H7 (cell line): ENCODE measurements around the gene COX5B. TPM values are rescaled to one million over a fixed set of nuclear protein-coding genes. Genes with fewer than 3 reads are reported as not detected.
"Not testable (repeated sequence)": the region's sequence is repeated elsewhere in the genome, so short reads cannot be mapped to it uniquely, and the experiment has no call there.

Experiments used
- DNase-seq: peaks from one replicate; pipeline ENCODE4 v3.0.0; 2012
- H3K27me3 ChIP-seq: 2 replicates; pipeline ENCODE4 v1.6.0; 2011; ENCODE audit warnings: mild to moderate bottlenecking, low read length; ENCODE audit not compliant: control insufficient read depth, insufficient read depth
- H3K36me3 ChIP-seq: replicated peaks from 2 replicates; pipeline ENCODE4 v1.5.1; 2011; ENCODE audit warnings: low read length; ENCODE audit not compliant: control insufficient read depth, insufficient read depth
- H3K4me3 ChIP-seq: 2 replicates; pipeline ENCODE4 v1.5.1; 2011; ENCODE audit warnings: low read depth, mild to moderate bottlenecking, control low read depth, low read length, moderate library complexity; ENCODE audit not compliant: insufficient read depth
- total RNA-seq: library from RNA; depleted of rRNA; stranded (reverse); fragments of >200 nt; shearing (Covaris generic); gene quantifications from 2 replicates; pipeline ENCODE4 v1.2.3, GENCODE V29; 2014; rRNA removed

COX5B gene
- total RNA-seq = 312 and 347 TPM in 2 replicates

GRCh38 chr2:97645695-97646629, at the start of gene COX5B:
Gene COX5B (plus strand): TSS chr2:97646062. CDS start chr2:97646087, 25 bp downstream.
- Histone ChIP-seq H3K27me3 (no peaks in the 10 kb centered on the region), H3K4me3 (peak within 1 kb of the TSS; percentile 97), H3K36me3 (peaks cover 16% of the 10 kb centered on the region)
- DNase-seq = peak; percentile 98

GRCh38 chr2:97596180-97596579, 49.7 kb upstream of the COX5B start:
- H3K27me3 ChIP-seq, DNase-seq, H3K4me3 ChIP-seq, H3K36me3 ChIP-seq: not testable (repeated sequence)

GRCh38 chr2:97601537-97601936, 44.3 kb upstream of the COX5B start:
- not testable (repeated sequence) for H3K4me3 ChIP-seq, DNase-seq, H3K36me3 ChIP-seq, H3K27me3 ChIP-seq

GRCh38 chr2:97605109-97605508, 40.8 kb upstream of the COX5B start:
- H3K27me3 ChIP-seq, H3K4me3 ChIP-seq, DNase-seq, H3K36me3 ChIP-seq: not testable (repeated sequence)

GRCh38 chr2:97605524-97606339, 40.1 kb upstream of the COX5B start:
- not testable (repeated sequence) for H3K4me3 ChIP-seq, DNase-seq, H3K36me3 ChIP-seq, H3K27me3 ChIP-seq

GRCh38 chr2:97608745-97609144, 37.1 kb upstream of the COX5B start:
- not testable (repeated sequence) for H3K4me3 ChIP-seq, DNase-seq, H3K27me3 ChIP-seq, H3K36me3 ChIP-seq

- not testable (repeated sequence) for H3K4me3 ChIP-seq, DNase-seq, H3K36me3 ChIP-seq, H3K27me3 ChIP-seq
These were observed 34.0 kb upstream of the COX5B start for GRCh38 chr2:97611895-97612294.

- not testable (repeated sequence) for DNase-seq, H3K36me3 ChIP-seq, H3K27me3 ChIP-seq, H3K4me3 ChIP-seq
These were observed 30.1 kb upstream of the COX5B start for GRCh38 chr2:97615746-97616145.

- no peak for DNase-seq
- no peaks in the 10 kb centered on the region for H3K36me3 ChIP-seq
- H3K27me3 ChIP-seq = no peaks in the 10 kb centered on the region
- H3K4me3 ChIP-seq = no peak overlapping the region
These were observed 28.0 kb upstream of the COX5B start for GRCh38 chr2:97617911-97618310.

- not testable (repeated sequence) for H3K36me3 ChIP-seq, H3K4me3 ChIP-seq, DNase-seq, H3K27me3 ChIP-seq
These were observed 26.7 kb upstream of the COX5B start for GRCh38 chr2:97618939-97619827.

GRCh38 chr2:97620492-97620891, 25.4 kb upstream of the COX5B start:
- H3K4me3 ChIP-seq, DNase-seq, H3K36me3 ChIP-seq, H3K27me3 ChIP-seq: not testable (repeated sequence)

- H3K36me3 ChIP-seq, H3K27me3 ChIP-seq, H3K4me3 ChIP-seq: not testable (repeated sequence)
These were observed 22.9 kb upstream of the COX5B start for GRCh38 chr2:97622976-97623375.

GRCh38 chr2:97625354-97626048, 20.4 kb upstream of the COX5B start:
- DNase-seq, H3K36me3 ChIP-seq, H3K27me3 ChIP-seq, H3K4me3 ChIP-seq: not testable (repeated sequence)

More at GRCh38 chr2:97622976-97623375, 22.9 kb upstream of the COX5B start:
- not testable (repeated sequence) for DNase-seq

GRCh38 chr2:97626049-97626430, 19.8 kb upstream of the COX5B start:
- H3K4me3 ChIP-seq, H3K36me3 ChIP-seq, DNase-seq, H3K27me3 ChIP-seq: not testable (repeated sequence)
